HG02973 (cell line): ENCODE results near the gene PA2G4.
"Not testable (repeated sequence)": the region's sequence is repeated elsewhere in the genome, so short reads cannot be mapped to it uniquely, and the experiment has no call there.

ENCODE experiments used
- ATAC-seq: cut with Tn5 transposase; IDR thresholded peaks from one replicate; pipeline ENCODE4 v1.9.1; 2021; ENCODE audit warnings: moderate library complexity; ENCODE audit not compliant: unreplicated experiment

The PA2G4 gene

DNA sequence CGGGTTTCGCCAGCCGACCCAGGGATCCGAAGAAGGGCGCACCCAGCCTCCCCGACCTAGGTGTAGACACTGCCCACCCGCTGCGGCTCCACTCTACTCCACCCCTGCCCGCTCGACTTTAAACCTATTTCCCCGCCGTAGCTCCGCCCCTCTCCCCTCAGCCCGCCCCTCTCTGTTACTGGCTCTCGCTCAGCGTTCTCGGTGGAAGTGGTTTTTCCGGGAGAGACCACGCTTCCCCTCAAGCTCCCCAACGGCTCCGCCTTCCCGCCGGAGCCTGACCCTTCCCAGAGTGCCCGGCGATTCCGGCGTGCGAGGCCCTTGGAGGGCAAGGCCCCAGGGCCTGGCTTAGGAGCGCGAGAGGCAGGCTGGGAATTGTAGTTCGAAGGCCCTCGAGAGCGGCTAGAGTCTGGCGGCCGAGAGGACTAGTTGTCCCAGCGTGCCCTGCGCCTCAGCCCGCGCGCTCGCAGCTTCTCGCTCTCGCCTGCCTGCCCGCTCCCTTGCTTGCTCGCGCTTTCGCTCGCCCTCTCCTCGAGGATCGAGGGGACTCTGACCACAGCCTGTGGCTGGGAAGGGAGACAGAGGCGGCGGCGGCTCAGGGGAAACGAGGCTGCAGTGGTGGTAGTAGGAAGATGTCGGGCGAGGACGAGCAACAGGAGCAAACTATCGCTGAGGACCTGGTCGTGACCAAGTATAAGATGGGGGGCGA, at the start of gene PA2G4:
PA2G4 (plus strand) TSS at position 451 of the 706 bp plus-strand sequence; CDS start at position 630, 179 bp downstream.
- ATAC-seq: peak; percentile 92

DNA sequence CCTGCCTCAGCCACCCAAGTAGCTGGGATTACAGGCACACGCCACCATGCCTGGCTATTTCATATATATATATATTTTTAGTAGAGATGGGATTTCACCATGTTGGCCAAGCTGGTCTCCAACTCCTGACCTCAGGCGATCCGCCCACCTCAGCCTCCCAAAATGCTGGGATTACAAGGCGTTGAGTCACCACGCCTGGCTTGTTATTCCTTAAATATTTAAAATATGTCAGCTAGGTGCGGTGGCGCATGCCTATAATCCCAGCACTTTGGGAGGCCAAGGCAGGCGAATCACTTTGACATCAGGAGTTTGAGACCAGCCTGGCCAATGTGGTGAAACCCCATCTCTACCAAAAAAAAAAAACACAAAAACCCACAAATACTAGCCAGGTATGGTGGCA, 44.4 kb upstream of the PA2G4 start:
- not testable (repeated sequence) for ATAC-seq

DNA sequence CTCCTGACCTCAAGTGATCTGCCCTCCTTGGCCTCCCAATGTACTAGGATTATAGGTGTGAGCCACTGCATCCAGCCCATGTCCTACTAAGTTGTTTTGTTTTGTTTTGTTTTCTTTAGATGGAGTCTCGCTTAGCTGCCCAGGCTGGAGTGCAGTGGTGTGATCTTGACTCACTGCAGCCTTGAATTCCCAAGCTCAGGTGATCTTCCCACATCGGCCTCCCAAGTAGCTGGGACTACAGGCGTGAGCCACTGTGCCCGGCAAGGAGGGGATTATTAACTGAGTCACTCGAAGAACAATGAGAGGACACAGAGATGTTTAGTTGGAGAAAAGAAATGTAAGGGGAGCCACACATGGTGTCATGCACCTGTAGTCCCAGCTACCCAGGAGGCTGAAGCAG, 42.4 kb upstream of the PA2G4 start:
- no peak for ATAC-seq

DNA sequence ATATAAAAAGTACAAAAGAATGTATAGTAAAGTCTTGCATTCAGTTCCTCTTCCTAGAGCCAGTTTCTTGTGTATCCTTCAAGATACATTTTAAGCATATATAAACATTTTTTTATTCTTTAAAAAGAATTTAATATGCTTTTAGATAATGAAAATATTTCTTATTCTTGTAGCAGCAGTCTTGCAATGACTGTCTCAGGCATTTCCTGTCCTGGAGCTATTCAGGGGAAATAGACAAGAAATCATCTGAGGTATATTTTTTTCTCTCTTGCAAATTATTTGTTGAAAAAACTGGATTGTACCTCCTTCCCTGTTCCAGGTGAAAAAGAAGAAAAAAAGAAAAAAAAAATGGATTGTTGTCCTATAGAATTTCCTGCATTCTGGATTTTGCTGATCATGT, 41.4 kb upstream of the PA2G4 start:
- no peak for ATAC-seq

DNA sequence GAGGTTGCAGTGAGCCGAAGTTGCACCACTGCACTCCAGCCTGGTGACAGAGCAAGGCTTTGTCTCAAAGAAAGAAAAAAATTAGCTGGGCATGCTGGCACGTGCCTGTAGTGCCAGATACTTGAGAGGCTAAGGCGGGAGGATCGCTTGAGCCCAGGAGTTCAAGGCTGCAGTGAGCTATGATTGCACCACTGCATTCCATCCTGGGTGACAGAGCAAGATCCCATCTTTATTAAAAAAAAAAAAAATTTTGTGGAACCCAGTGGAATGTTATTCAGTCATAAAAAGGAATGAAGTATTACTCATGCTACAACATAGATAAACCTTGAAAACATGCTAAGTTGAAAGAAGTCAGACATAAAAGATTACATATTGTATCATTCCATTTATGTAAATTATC, 32.7 kb upstream of the PA2G4 start:
- no peak for ATAC-seq

DNA sequence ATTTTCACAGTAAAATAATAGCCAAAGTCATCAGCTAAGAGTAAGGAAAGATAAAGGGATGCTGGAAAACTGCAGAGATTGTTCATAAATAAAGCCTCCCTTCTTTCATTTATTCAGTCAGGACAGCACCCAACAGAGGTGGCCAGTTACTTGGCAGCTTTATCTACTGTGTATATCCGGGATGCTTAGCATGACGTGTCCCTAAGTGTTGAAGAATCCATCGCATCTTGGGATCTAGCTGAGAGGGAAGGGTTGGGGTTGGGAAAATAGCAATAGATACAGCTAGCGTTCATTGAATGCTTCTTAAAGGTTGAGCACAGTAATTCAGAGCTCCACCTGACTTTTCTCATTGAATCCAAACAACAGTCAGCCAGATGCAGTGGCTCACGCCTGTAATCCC, 30.0 kb upstream of the PA2G4 start:
- no peak for ATAC-seq

DNA sequence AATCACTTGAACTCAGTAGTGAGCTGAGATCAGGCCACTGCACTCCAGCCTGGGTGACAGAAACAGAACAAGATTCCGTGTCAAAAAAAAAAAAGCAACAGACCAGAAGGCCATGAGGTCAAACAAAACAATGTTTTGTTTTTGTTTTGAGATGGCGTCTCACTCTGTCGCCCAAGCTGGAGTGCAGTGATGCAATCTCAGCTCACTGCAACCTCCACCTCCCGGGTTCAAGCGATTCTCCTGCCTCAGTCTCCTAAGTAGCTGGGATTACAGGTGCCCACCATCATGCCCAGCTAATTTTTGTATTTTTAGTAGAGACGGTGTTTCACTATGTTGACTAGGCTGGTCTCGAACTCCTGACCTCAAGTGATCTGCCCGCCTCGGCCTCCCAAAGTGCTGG, 26.4 kb upstream of the PA2G4 start:
- ATAC-seq: not testable (repeated sequence)

DNA sequence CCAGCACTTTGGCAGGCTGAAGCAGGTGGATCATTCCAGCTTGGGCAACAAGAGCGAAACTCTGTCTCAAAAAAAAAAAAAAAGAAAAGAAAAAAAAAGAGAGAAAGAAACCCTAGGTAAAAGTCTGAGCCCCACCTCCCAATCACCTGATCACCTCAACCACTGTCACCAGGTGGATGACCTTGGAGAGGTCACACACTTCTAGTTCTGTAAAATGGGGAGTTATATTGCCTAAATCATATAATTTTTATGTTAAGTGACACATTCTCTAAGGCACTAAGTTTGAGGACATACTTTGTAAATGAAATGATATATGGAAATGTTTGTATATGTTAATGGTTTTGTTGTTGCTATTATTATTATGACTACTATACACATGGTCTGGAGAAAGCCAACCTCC, 25.9 kb upstream of the PA2G4 start:
- ATAC-seq: no peak

DNA sequence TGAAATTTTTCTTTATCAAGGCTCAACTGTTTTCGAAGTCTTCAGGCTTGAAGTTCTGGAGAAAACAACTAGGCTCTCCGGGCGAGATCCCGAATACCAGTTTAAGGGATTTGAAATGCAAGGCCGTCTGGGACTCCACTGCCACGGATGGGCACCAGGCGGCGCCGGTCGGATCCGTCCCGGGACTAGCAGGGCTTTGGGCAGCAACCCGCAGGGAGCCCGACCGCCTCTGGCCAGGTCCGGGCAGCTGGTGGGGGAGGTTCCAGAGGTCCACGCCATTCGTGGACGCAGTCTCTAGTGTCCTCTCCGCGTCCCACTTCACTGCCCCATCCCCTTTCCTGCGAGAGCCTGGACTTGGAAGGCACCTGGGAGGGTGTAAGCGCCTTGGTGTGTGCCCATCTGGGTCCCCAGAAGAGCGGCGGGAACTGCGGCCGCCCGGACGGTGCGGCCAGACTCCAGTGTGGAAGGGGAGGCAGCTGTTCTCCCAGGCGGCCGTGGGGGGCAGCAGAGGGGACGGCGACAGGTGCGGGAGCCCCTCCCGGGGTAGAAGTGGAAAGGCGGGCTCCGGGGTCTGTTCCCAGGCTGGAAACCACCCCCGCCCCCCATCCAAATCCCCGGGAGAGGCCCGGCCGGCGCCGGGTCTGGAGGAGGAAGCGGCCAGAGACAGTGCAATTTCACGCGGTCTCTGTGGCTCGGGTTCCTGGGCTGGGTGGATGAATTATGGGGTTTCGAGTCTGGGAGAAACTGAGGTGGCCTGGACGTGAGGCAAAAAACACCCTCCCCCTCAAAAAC, 25.2 kb upstream of the PA2G4 start:
- no peak for ATAC-seq

DNA sequence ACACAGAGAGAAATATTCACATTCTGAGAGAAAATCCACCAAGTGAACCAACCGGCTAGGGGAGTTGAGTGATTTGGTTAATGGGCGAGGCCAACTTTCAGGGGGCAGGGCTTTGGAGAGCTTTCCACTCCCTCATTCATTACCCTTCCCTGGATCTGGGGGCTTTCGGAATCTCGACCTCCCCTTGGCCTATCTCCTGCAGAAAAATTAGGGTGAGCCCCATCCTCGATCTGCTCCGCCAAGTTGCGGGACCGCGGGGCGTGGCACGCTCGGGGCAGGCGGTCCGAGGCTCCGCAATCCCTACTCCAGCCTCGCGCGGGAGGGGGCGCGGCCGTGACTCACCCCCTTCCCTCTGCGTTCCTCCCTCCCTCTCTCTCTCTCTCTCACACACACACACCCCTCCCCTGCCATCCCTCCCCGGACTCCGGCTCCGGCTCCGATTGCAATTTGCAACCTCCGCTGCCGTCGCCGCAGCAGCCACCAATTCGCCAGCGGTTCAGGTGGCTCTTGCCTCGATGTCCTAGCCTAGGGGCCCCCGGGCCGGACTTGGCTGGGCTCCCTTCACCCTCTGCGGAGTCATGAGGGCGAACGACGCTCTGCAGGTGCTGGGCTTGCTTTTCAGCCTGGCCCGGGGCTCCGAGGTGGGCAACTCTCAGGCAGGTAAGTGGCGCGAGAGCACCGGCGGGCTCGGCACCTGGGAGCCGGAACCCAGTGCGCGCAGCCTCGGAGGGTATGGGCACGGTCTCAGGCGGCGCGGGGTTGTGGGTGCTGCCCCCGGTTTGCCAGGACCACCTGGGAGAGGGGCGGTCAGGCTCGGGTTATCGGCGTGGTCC, 24.4 kb upstream of the PA2G4 start, which contains the start of gene ERBB3:
ERBB3 (plus strand) TSS at position 443 of the 833 bp plus-strand sequence; CDS start at position 579, 136 bp downstream.
- ATAC-seq: peak; percentile 44

DNA sequence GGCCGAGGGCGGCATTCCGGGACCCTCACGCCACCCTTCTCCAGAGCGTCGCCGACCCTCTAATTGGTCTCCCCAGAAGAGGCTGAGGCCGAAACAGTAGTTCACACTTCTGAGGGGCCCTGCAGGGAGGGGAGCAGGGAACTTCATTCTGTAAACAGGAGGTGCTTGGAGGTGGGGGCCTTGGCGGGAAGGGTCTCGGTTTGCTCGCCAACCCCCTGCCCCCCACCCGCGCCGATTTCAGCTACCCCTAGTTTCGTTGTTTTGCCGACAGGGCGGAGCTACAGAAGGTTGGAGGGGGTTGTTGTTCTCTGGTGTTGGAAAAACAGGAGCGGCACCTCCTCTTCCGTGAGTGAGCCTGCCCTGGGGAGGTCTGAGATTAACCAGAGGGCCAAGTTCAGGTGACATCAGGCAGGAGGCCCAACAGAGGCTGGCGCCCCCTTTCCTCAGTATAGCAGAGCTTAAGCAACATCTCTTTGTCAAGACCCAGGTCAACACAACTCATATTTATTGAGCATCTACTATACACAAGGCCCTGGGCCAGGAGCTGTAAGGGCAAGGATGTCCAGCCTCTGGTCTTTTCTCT, 23.7 kb upstream of the PA2G4 start:
- ATAC-seq: no peak

DNA sequence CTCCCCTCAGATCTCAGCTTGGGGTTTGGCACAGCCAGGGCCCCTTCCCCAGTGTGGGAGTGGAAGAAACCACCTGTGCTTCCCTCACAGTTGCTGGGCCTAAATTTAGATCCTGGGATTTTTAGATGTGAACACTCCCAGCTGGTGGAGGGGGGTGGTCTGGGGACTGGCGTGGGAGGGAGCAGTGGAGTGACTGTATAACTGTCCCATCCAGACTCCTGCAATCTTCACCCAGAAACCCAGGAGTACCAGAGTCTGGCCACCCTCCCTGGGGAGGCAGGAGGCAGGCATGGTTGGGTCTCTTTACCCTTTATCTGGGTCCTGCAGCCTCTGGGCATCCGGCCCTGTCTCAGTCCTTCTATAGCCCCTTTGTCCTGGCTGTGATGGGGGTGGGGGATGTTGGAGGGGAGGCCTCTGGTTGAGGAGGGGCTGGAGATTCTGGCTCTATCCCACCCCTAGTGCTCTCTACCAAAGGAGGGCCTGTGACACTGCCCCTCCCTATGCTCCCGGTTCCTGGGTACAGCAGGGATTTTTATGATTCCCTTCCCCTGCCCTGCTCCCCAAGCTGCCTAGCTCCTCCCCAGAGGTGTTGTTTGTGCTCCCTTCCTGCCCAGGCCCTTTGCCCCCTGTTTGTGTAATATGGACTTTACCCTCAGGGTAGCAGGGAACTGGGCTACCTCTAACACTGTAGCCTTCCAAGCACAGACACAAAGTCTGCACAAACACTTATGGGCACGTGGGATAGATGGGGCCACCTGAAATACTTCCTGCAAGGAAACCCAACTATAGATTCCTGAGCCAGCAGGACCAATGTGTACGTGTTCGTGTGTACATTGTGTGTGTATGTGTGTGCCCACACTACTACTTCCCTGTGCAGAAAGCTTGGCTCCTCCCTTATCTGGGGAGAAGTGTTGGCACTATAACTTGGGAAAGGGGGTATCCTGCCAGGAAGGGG, 22.7 kb upstream of the PA2G4 start:
- ATAC-seq: no peak

DNA sequence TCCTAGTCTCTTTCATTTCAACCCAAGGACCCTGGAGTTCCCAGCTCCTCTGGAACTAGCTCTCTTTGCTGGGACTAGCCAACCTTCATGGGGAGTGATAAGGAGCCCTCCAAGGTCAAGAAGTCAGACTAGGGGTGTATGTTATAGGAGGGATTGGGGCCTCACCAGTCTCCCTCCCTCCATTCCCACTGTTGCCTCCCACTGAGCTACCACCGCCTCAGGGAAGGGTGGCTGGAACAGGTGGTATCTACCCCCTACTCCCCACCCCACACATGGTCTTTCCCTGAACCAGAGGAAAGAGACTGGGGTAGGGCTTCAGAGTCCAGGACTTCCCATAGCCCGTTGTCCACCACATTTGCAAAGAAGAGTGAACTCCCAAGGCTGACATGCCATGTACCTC, 22.0 kb upstream of the PA2G4 start:
- ATAC-seq: no peak

DNA sequence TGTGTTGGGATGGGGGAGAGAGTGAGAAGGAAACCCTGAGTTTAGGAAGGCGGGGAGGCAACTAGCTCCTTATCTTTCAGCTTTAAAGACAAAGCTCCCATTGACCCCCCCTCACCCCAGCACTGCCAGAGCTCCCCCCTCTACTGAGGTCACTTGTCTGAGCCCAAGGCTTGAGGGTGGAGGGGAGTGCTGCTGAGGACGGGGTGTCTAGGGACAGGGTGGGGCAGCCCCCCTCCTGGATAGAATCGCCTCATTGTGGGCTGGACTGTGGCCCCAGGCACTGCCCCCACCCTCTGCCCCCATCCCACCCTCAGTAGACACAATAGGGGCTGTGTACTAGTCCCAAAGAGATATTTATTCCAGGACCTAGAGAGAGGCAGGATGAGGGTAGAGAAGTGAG, 21.4 kb upstream of the PA2G4 start:
- no peak for ATAC-seq

DNA sequence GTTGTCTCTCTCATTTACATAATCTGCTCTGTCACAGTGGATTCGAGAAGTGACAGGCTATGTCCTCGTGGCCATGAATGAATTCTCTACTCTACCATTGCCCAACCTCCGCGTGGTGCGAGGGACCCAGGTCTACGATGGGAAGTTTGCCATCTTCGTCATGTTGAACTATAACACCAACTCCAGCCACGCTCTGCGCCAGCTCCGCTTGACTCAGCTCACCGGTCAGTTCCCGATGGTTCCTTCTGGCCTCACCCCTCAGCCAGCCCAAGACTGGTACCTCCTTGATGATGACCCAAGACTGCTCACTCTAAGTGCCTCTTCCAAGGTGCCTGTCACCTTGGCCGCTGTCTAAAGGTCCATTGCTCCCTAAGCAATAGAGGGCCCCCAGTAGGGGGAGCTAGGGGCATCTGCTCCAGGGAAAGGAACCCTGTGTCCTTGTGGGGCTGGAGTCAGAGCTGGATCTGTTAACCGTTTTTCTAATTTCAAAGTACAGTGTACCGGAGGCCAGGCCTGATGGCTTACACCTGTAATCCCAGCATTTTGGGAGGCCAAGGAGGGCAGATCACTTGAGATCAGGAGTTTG, 19.3 kb upstream of the PA2G4 start:
- no peak for ATAC-seq

DNA sequence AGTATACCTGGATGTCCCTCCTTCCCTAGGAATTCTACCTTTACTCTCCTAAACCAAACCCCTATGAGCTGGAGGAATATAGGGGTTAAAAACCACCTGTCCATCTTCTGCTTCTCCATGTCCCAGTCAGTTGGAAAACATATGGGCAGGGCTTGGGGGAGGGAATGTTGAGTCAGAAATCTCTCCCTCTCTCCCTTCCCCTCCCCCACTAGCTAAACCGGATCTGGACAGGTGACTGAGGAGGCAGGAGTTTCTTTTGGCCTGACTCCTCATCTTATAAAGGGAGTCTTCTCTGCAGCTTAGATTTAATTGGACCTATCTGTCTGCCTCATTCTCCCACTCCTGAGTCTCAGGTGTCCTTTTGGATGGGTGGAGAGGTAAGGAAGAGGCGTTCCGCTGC, 18.3 kb upstream of the PA2G4 start:
- no peak for ATAC-seq

DNA sequence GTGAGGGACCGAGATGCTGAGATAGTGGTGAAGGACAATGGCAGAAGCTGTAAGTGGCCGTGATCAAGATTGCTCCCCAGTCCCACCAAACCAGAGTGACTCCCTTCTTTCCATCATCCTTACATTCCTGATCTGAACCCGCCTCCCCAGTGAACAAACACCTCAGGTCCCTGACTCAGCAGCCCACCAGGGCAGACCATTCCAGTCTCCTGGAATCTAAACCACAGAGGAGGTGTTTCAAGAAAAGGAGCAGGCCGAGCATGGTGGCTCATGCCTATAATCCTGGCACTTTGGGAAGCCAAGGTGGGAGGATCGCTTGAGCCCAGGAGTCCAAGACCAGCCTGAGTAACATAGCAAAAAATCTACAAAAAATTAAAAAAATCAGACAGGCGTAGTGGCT, 17.8 kb upstream of the PA2G4 start:
- no peak for ATAC-seq

DNA sequence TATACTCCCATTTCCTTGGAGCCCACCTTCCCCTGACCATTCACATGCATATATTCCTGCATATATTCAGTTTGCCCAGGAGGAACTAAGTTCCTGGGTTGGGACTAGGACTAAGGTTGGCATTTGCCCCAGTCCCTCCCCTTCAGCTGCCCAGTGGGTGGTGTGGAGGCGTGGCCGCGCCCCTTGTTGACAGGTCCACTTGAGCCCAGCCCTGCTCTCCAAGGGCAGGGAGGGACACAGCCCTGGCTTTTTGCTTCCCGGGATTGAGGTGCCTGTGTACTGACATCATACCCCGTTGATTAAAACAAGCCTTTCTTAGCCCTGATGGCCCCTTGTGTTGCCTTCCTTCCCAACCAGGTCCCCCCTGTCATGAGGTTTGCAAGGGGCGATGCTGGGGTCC, 17.1 kb upstream of the PA2G4 start:
- ATAC-seq: no peak

DNA sequence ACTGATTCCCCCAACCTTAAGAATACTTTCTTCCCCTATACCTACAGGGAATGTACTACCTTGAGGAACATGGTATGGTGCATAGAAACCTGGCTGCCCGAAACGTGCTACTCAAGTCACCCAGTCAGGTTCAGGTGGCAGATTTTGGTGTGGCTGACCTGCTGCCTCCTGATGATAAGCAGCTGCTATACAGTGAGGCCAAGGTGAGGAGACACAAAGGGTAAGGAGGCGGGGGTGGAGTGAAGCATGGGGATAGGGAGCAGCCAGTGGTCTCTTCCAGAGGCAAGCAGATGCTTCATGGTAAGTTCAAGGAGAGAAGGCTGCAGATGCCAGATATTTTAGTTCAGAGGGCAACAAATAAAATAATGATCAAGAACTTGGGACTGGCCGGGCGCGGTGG, 6.6 kb upstream of the PA2G4 start:
- no peak for ATAC-seq

DNA sequence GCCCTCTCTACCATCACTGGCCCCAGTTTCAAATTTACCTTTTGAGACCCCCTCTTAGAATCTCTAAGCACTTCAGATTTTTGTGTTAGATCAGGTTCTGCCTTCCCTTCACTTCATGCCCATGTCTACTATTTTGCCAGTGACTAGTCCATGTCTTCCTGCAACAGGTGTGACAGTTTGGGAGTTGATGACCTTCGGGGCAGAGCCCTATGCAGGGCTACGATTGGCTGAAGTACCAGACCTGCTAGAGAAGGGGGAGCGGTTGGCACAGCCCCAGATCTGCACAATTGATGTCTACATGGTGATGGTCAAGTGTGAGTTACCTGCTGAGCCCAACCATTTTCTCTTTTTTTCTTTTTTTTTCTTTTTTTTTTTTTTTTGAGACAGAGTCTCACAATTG, 5.8 kb upstream of the PA2G4 start:
- no peak for ATAC-seq
